ENCODE results near the gene ING4.
A peak's percentile ranks its signal among the peaks of the same experiment; 100 is the strongest.

Gene ING4

DNA sequence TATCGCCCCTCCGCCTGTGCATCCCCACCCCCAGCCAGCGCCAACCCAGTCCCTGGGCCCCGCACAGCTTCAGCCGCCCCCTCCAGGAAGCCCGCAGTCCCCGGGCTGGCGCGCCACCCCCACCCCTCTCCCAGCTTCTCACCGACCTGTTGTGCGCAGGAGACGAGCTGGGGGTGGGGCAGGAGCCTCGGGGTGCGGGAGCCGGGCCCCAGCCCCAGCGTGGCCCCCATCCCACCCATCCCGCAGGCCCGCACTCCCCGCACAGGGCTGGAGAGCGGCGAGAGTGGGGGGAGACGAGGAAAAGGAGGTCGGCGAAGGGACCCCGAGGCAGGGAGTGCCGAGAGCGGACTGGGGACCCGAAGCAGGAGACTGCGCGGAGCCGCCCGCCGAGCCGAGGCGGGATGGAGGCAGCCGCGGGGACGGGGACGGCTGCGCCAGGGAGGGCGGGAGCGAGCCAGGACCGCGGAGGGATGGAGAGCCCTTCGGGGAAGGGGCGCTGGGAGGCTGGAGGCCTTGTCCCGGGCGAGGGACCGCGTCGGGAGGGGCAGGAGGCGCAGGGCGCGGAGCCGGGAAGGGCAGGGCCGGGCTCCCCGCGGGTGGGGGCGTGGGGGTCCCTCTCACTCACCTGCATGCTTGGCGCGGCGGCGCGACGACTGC lies 37.2 kb upstream of the ING4 start:
- in situ Hi-C loops (cut with MboI; ENCODE audit: low sequenced_read_pairs, unreplicated experiment): no loop called here
- no peak for TF ChIP-seq CTCF (IDR thresholded peaks at IDR 0.05; ENCODE audit: borderline replicate concordance, control extremely low read depth, extremely low read depth, insufficient read depth, missing control alignments)

DNA sequence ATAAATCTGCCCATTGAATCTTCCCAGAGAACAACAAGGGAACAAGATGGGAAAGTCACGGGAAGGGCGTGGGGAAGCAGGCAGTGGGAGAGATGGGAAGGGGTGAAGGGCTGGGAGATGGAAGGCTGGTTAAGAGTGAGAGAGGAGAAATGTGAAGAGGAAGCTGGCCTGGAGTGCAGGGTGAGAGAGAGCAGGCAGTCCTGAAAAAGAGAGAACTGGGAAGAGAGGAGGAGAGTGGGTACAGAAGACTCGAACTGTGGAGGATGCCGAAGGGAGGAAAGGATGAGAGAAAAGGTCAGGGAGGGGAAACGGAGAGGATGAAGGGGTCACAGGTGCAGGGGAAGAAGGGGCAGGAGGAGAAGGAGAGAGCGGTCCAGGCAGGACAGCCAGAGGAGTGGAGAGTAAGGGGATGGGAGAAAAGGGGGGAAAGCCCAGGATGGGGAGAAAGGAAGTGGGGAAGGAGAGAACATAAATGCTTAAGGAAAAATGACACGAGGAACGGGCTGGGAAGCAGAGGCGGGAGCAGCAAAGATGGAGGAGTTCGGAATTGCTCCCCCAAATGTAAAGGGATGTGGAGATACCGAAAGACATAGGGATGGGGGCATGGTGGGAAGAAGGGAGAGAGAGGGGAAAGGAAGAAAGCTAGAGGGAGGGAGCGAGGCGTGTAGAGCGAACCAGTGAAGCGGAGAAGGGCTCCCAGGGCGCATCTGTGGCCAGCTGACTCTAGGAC lies 36.5 kb upstream of the ING4 start:
- in situ Hi-C loops (cut with MboI; ENCODE audit: low sequenced_read_pairs, unreplicated experiment): no loop called here
- no peak for DNase-seq (ENCODE audit: low spot score)
- no peak for TF ChIP-seq CTCF (IDR thresholded peaks at IDR 0.05; ENCODE audit: borderline replicate concordance, control extremely low read depth, extremely low read depth, insufficient read depth, missing control alignments)

More for the DNA sequence above, 37.2 kb upstream of the ING4 start:
- DNase-seq (ENCODE audit: low spot score): no peak

- in situ Hi-C loops (cut with MboI; ENCODE audit: low sequenced_read_pairs, unreplicated experiment): no loop called here
- DNase-seq (ENCODE audit: low spot score): no peak
- no peak for TF ChIP-seq CTCF (IDR thresholded peaks at IDR 0.05; ENCODE audit: borderline replicate concordance, control extremely low read depth, extremely low read depth, insufficient read depth, missing control alignments)
These were observed 35.6 kb upstream of the ING4 start for GRCh38 chr12:6698352-6699046.

- in situ Hi-C loops (cut with MboI; ENCODE audit: low sequenced_read_pairs, unreplicated experiment): no loop called here
- TF ChIP-seq CTCF (IDR thresholded peaks at IDR 0.05; ENCODE audit: borderline replicate concordance, control extremely low read depth, extremely low read depth, insufficient read depth, missing control alignments): peak; percentile 19
- DNase-seq (ENCODE audit: low spot score): peak; percentile 66
These were observed 34.8 kb upstream of the ING4 start for GRCh38 chr12:6697584-6698351.

GRCh38 chr12:6696690-6697583 lies 34.0 kb upstream of the ING4 start:
- no peak for TF ChIP-seq CTCF (IDR thresholded peaks at IDR 0.05; ENCODE audit: borderline replicate concordance, control extremely low read depth, extremely low read depth, insufficient read depth, missing control alignments)
- in situ Hi-C loops (cut with MboI; ENCODE audit: low sequenced_read_pairs, unreplicated experiment): no loop called here
- peak; percentile 67 for DNase-seq (ENCODE audit: low spot score)

Data from GM13976 (cell line).